Measurements from ENCODE around the gene SH3BGRL3. TPM values are rescaled to one million over a fixed set of nuclear protein-coding genes. Genes with fewer than 3 reads are reported as not detected.
"Not testable (repeated sequence)": the region's sequence is repeated elsewhere in the genome, so short reads cannot be mapped to it uniquely, and the experiment has no call there.

SH3BGRL3 gene
- total RNA-seq, 1 donor from 2014 or later, result 12.5 TPM

DNA sequence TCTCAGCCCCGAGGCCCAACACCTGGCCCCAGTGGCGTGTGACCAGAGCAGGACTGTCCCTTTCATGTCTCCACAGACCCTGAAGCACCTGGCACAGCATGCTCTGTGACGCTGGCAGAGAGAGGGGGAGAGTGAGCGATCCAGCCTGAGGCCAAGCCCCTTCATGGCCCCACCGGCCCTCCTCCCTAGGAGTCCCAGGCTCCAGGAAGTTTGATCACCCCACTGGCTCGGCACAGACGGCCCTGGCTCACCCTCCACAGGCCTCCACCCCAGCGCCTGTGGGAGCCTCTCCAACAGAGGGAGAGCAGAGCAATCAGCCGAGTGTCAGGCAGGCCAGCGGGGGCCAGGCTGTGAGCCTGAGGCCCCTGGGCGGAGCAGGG is 11.0 kb downstream of the SH3BGRL3 start:
- DNase-seq (ENCODE audit: low spot score), result no peak

DNA sequence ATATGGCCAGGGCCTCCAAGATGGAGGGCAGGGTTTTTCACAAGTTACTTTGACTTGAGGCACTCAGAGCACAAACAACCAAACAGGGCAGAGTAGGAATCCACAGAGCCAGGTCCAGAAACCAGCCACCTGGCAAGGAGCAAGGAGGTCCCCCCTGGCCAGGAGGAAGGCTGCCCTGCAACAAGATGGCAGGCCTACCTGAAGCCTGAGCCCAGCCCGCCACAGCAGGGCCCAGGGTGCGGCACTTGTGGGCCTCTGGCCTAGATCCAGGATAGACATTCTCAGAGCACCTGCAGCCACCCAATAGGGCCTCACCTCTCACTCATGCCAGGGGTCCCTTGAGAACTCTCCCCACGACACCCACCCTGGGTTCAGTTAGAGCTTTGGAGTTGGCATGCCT is 11.5 kb downstream of the SH3BGRL3 start:
- DNase-seq (ENCODE audit: low spot score), result no peak

DNA sequence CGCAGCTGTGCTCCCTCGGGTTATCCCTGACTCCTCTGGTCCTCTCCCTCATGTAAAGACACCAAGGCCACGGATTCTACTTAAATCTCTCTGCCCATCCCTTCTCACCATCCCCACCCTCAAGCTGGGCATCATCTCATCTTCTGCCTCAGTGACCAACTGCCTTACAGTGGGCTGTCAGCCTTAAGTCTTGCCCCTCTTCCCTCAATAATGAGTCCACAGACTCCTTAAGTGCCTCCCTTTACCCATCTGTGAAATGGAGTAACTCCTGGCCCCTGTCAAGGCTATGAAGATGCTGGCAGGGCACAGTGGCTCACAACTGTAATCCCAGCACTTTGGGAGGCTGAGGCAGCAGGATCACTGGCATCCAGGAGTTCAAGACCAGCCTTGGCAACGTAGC is 12.1 kb downstream of the SH3BGRL3 start:
- no peak for DNase-seq (ENCODE audit: low spot score)

DNA sequence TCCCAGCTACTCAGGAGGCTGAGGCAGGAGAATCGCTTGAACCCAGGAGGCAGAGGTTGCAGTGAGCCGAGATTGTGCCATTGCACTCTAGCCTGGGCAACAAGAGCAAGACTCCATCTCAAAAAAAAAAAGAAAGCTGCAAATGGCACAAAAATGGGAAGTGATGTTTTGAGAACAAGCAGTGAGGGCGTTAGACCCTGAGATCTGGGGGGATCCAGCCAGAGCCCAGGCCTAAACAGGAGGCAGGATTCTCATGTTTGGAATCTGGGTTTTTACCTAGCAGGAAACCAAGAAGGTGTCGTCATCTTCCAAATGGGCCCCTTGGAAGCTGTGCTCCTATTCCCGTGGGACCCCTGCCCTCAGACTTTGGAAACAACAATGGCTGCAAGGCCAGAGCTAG is 12.8 kb downstream of the SH3BGRL3 start:
- DNase-seq (ENCODE audit: low spot score), result not testable (repeated sequence)

DNA sequence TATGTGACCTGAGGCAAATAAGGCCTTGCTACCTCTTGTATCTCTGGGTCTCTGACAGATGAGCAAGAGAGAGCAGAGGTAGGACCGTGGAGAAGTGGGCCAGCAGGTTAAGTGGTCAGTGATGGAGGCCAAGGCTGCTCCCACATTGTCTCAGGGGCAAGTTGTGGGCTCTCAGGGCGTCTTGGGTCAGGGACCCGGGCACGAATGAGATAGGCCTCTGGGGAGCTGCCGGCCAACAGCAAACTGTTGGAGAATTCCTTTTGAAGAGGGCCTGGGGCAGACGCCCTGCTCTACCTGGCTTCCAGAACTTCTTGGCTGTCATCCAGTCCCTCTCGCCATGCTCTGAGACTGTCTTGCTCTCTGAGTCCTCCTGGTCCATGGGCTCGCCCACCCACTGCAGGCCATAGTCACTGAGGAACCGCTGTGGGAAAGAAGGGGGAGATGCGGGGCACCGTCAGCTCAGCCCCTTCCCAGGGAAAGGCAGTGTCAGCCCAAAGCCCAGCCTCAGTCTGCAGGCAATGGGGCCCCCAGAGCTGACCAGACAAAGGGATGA is 14.1 kb downstream of the SH3BGRL3 start:
- DNase-seq (ENCODE audit: low spot score), result no peak

DNA sequence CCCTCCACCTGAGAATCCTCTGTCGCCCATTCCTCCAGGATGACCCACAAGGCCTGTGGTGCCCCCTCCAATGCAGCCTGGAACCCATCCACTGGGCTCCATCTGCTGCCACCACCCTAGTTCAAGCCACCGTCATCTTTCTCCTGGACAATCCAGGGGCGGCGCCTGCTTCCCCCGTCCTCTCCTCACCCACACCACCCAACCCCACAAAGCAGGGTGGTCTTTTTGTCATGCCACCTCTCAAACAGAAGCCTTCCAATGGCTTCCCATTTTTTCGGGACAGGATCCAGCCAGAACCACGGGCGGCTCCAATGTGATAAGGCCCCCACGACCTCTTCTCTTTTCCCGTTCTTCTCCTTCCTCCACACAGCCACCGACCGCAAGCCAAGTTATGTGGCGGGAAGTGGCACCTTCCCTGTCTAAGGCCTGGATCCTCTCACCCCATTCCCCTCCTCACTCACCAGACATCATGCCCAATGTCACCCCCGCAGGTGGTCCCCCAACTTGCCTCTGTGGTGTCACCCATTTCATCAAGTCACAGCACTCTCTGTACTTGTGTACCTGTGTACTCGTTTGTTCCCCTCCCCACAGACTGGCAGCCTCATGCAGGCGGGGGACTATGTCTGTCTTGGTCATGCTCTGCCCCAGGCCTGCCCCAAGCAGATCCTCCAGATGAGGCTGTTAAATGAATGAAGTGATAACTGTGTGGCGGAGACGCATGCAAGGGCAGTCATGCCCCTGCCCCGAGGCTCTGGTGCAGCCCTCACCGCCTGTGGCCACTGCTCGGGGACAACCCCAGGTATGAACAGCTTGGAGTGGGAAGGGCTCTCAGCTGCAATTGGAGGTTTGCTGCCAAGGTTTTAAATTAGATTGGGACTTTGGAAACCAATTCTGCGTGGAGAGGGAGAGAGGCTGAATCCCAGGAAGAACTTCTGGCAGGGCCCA is 15.6 kb downstream of the SH3BGRL3 start:
- no peak for DNase-seq (ENCODE audit: low spot score)

DNA sequence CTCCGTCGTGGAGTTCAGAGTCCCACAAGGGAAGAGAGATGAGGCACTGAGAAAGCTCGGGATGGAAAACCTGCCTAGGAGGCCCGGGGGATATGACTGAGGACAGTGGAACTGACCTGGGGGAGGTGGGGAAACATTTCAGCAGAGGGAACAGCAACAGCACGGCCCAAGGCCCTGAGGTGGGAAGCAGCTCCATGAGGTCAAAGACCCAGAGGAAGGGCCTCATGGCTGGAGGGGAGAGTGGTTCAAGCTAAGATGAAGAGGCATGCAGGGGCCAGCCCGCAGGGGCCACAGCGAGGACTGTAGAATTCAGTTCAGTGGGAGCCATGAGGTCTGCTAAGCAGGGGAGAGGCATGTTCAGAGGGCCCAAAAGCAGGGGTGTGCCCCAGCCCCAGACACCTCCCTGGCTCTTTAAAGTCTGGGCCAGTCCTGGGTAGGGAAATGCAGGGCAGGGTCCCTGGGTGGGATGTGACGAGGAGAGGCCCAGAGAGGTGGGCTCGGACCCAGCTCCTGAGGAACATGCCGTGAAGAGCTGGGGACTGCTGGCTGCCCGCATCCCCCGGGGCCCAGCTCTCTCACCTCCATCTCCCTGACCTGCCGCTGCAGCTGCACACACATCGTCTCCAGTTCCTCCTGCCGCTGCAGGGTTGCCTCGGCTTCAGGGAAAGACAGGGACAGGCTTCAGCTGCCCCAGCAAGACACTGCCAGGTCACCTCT is 16.6 kb downstream of the SH3BGRL3 start:
- no peak for DNase-seq (ENCODE audit: low spot score)

DNA sequence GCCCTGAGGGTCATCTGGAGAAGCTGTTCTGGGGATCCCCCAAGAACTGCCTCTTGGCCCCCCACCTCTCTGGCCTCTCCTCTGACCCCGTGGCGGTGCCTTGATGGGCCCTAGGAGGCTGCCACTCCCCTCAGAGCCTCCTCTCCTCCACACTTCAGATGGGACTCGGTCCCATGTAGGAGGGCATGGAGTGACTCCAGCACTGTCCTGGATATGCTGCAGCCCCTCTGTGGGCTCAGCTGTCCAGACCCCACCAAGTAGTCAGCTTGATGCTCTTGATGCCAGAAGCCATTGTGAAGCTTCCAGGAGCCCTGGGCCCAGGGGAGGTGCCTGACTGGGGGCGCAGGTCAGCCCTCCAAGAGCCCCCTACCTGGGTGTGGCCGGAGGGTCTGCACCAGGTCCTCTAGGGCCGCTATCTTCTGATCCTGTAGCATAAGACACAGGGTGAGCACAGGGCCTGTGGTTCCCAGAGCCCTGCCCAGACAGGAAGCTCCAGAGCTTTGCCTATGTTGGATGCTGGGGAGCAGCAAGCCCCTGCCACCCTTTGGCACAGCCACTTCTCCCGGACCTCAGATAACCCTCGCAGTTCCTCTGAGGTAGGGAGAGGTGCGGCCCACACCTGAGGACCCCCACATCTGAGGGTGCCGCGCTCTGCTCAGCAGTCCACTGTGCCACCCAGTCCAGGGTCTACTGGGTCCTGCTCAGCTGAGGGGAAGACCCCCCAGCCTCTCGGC is 17.3 kb downstream of the SH3BGRL3 start:
- DNase-seq (ENCODE audit: low spot score), result no peak

DNA sequence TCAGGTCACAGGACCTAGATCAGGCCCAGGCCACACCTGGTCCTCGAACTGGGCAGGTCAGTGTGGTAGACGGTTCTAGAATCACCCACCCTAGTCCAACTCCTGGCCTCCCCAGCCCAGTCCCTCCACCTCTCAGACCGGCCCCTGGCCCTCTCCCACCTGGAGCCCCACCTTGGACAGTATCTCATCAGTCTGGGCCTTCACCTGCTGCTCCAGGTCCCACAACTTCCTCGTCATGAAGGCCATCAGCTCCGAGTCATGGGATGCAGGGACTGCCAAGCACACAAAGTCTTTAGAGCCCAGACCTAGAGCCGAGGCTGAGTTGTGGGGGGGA is 17.9 kb downstream of the SH3BGRL3 start:
- no peak for DNase-seq (ENCODE audit: low spot score)

DNA sequence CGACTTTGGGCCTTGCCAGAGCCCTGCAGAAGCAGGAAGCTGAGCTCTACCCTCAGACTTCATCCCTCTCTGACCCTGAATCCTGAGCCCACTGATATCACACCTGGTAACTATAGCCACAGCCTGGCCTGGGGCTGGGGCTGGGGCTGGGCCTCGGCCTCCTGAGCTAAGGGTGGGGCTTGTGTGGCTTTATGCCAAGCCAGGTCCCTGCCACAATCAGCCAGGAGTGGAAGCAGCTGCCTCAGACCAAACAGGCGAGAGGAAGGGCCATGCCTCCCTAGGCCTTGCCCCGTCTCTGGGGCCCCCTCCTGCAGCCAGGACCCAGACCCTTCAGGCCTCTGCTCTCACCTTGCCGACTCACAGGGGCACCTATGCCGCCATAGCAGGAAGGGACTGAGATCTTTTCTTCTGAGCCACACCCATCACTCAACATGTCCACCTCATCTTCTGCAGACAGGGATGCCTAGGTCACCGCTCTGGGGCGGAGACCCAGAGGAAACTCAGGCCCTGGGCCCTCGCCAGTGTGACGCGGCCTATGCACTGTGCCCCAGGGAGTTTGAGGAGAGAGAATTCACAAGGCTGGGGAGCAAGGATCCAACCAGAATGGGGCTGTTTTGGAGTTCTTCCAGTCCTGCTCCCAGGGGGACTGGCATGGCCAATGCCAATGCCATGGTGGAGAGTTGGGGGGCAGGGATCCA is 20.8 kb downstream of the SH3BGRL3 start:
- DNase-seq (ENCODE audit: low spot score), result no peak

DNA sequence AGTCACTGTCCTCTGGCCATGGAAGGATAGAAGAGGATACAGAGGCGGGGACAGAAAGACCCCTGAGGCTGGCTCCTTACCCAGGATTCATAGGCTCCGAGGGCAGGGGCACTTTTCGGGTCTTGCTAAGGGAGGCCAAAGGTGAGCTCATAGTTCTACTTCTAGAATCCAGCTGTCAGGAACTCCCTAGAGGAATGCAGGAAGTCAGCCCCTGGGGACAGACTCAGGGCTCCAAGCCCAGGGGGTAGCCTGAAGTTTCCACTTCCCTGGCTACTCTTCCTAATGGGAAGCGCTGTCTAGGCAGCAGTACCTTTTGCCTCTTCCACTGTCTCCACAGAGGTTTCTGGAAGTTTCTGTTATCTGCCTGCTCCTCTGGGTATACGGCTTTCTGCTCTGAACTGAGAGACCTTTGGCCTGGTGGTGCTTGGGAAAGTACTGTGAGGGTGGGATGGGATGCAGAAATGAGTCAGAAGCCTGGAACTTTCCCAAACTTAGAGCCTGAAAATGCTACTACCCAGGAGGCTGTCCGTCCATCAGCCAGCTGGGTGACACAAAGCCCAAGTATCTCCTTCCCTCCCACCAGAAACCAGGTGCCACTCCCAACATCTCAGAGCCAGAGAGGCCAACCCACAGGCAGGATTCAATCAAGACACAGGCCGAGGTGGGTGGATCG is 23.0 kb downstream of the SH3BGRL3 start:
- peak; percentile 44 for DNase-seq (ENCODE audit: low spot score)

DNA sequence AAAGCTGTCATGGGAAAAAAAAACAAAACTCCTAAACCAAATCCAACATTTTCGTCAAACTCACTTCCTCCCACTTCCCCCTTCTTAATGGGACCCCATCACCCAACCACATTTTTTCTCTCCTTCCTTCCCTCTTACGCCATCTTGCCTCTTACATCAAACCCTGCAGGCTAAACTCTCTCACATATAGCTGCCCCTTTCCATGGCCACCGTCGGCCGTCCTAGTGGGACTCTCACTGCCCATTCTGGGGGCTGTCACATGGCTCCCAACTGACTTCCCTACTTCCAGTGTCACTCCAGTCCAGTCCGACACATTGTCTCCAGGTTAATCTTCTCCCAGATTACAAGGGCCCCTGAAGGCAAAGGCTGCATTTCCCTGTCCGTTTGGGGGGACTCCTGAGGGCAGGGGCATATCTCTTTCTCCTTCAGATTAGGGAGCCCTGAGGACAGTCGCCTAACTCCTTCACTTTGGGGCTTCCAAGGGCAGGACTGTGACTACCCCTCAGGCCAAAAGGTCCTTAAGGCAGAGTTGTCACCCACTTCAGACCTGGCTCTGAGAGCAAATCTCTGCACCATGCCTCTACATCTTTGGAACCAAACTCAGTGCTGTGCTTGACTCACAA is 25.9 kb downstream of the SH3BGRL3 start:
- DNase-seq (ENCODE audit: low spot score), result no peak

DNA sequence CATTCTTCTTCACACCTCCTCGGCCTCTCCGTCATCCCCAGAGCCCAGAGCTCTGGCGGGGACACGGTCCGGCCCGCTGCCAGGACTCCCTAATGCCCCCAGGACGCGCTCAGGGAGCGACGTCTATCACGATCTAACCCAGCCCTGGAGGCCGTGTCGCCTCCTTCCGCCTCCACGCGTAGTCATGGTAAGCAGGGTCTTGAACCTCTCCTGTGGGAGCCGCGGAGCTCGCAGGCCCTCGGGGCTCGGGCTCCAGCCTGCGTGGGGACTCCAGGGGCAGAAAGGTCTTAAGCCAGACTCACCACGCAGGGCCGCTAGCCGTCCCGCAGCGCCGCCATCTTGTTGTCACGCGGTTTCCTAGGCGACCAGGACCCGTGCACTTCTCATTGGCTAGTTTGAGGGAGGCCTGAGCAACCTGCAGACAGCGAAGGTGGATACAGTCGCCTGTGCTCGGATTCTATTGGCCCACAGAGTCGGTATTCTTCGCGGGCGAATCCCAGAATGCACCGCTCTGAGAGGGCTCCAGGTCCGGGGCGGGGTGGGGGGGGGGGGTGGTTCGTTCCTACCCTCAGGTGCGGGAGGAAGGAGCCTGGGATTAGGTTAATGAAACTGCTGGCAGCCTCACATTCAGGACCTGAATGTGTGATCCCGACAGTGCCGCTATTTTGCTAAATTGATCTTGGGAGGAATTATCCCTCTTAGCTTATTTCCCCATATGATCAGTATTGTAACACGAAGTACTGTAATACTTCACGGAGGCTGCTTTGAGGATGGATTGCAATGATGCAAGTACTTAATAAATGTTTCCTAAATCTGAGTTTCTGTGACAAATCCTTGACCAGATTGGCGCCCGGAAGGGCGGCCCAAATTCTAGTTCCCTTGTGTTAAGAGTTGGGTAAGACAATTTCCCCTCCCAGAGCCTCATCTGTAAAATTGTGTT is 26.7 kb downstream of the SH3BGRL3 start, which contains the start of gene UBXN11:
Gene UBXN11, minus strand, starts transcription at position 347 of the 940 bp plus-strand sequence. CDS start 3,753 bp downstream, outside the sequence.
- DNase-seq (ENCODE audit: low spot score), result peak; percentile 95

DNA sequence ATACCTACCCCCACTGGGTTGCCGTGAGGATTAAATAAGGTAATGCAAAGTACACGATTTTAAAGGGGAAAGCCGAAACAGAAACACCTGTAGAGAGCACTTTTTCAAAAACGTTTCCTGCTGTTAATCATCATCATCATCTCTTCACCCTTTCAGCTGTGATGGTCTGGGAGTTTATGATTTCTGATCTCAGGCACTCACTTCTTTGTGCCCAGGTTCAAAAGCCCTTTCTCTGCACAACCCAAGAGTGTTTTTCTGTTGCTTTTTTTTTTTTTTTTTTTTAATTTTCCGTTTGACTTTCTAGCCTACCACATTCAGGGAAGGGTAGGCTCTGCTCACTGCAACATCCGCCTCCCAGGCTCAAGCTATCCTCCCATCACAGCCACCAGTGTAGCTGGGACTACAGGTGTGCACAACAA is 27.5 kb downstream of the SH3BGRL3 start:
- DNase-seq (ENCODE audit: low spot score), result no peak

DNA sequence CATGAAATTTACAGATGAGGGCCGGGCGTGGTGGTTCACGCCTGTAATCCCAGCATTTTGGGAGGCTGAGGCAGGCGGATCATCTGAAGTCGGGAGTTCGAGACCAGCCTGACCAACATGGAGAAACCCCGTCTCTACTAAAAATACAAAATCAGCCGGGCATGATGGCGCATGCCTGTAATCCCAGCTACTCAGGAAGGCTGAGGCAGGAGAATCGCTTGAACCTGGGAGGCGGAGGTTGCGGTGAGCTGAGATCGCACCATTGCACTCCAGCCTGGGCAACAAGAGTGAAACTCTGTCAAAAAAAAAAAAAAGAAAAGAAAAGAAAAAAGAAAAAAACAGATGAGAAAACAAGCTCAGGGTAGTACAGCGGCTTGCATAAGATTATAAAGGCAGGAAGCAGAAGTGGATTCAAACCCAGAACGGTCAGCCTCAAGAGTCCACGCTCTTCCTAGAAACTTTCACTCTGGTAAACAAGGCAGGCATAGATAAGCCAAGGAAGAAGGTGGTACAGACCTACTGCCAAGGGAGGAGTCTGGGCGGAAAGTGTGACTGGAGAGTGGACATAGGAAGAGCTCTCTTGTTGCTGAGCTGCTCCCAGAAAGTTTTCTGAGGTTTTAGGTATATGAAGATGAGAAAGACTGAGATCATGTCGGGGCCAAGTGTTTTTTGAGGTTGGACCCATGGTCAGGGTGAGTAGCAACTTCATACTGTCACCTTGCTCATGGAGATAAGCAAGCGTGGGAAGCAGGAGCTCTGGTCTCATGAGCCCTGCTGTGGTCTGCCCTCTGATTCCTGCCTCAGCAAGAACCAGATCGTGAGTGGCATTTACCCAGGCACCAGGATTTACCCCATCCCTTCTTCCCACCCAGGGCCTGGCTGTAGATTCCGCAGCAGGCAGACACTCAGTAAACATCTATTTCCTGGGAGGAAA is 28.3 kb downstream of the SH3BGRL3 start:
- not testable (repeated sequence) for DNase-seq (ENCODE audit: low spot score)

DNA sequence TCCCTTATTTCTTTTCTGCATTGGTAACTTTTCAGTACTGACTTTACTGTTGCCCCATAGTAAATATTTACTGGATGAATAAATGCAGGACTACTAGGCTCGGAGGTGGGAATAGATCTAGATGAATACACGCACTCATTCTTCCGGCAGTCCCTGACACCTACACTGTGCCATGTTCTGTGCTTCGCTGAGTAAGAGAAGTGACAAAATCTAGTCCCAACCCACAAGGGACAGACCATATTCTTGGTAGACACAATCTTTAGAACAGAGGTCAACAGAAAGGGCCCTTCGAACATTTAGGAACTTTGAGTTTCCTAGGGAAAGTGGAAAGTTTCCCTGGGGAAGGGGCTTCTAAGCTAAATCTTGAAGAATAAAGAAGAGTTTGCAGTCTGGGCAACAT is 34.6 kb downstream of the SH3BGRL3 start:
- DNase-seq (ENCODE audit: low spot score), result no peak

DNA sequence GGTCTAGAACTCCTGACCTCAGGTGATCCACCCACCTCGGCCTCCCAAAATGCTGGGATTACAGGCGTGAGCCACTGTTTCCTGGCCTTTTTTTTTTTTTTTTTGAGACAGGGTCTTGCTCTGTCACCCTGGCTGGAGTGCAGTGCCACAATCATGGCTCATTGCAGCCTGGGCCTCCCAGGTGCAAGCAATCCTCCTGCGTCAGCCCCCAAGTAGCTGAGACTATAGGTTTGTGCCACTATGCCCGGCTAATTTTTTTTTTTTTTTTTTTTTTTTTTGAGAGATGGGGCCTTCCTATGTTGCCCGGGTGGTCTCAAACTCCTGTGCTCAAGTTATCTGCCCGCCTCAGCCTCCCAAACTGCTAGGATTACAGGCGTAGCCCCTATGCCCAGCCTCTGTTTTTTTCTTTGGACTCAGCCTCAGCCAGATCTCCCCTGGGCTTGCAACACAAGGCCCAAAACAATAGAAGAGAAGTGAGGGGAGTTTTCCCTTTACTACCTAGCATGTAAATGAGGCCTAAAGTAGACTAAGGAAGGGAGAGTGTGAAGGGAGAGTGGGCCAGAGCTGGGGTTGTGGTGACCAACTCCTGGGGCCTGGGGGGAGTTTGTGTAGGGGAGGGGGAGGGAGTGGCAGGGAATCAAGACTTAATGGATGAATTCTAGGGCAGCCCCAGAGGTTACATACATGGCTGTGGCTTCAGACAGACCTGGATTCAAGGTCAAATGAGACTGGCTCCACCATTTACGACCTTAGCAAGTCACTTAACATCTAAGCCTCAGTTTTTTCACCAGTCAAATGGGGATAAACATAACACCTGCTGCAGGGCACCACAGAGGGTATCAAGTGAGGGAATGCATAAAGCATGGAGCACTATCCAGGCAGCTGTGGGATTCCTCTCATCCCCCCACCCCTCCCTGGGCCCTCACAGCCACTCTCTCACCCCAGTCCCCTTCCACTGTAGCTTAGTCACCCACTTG is 36.3 kb downstream of the SH3BGRL3 start:
- DNase-seq (ENCODE audit: low spot score), result no peak

All from umbilical cord (tissue), 2 donors.